ENCODE results near the gene JAM3. TPM values are rescaled to one million over a fixed set of nuclear protein-coding genes. Genes with fewer than 3 reads are reported as not detected.

The JAM3 gene
- total RNA-seq, 1 experiment from 2014 or later: 9.0 TPM

- TF ChIP-seq CTCF (conservative IDR thresholded peaks at IDR 0.05; ENCODE audit: low read depth, low read length) (no peak), EZH2 (IDR thresholded peaks at IDR 0.05; ENCODE audit: borderline replicate concordance, low read depth, low read length, poor library complexity, severe bottlenecking) (no peak)
- Histone ChIP-seq H3K4me1 (ENCODE audit: insufficient read depth, low read length, poor library complexity, severe bottlenecking) (peaks cover 9% of the 10 kb centered on the region), H3K36me3 (ENCODE audit: insufficient read depth, low read length, poor library complexity, severe bottlenecking) (no peaks in the 10 kb centered on the region), H3K4me3 (ENCODE audit: low read depth, low read length, poor library complexity, severe bottlenecking) (no peak overlapping the region), H3K27ac (ENCODE audit: low read depth, low read length, poor library complexity, severe bottlenecking) (no peak overlapping the region), H3K27me3 (replicated peaks; ENCODE audit: insufficient read depth, low read depth, low read length, poor library complexity) (peaks cover 55% of the 10 kb centered on the region), H3K9me3 (ENCODE audit: low read depth, low read length, poor library complexity, severe bottlenecking) (no peaks in the 10 kb centered on the region)
- no peak for DNase-seq (ENCODE audit: low spot score)
- no TSS peak for BruUV-seq (replicated peaks)
- intact Hi-C loops (cut with micrococcal nuclease; ENCODE audit: unreplicated experiment): no loop called here
- ChIA-PET POLR2A (ENCODE audit: low non-redundant PET) (no interaction called here), CTCF (no interaction called here)
Observed at GRCh38 chr11:134066943-134067885, 1.7 kb upstream of the JAM3 start.

GRCh38 chr11:134069426-134070341 lies 812 bp downstream of the JAM3 start:
- no peak for DNase-seq (ENCODE audit: low spot score)
- POLR2A ChIA-PET (ENCODE audit: low non-redundant PET): no interaction called here
- no peak overlapping the region for H3K27ac ChIP-seq (ENCODE audit: low read depth, low read length, poor library complexity, severe bottlenecking)
- no peak for TF ChIP-seq CTCF (conservative IDR thresholded peaks at IDR 0.05; ENCODE audit: low read depth, low read length)
- peaks cover 9% of the 10 kb centered on the region for H3K4me1 ChIP-seq (ENCODE audit: insufficient read depth, low read length, poor library complexity, severe bottlenecking)
- intact Hi-C loops (cut with micrococcal nuclease; ENCODE audit: unreplicated experiment): no loop called here
- H3K9me3 ChIP-seq (ENCODE audit: low read depth, low read length, poor library complexity, severe bottlenecking): no peaks in the 10 kb centered on the region
- no TSS peak for BruUV-seq (replicated peaks)
- CTCF ChIA-PET: no interaction called here
- H3K36me3 ChIP-seq (ENCODE audit: insufficient read depth, low read length, poor library complexity, severe bottlenecking): no peaks in the 10 kb centered on the region
- H3K27me3 ChIP-seq (replicated peaks; ENCODE audit: insufficient read depth, low read depth, low read length, poor library complexity): peaks cover 57% of the 10 kb centered on the region
- H3K4me3 ChIP-seq (ENCODE audit: low read depth, low read length, poor library complexity, severe bottlenecking): peak overlapping the region; percentile 68

GRCh38 chr11:134070342-134070845 lies 1.5 kb downstream of the JAM3 start:
- ChIA-PET POLR2A (ENCODE audit: low non-redundant PET) (no interaction called here), CTCF (no interaction called here)
- Histone ChIP-seq H3K4me1 (ENCODE audit: insufficient read depth, low read length, poor library complexity, severe bottlenecking) (peaks cover 9% of the 10 kb centered on the region), H3K4me3 (ENCODE audit: low read depth, low read length, poor library complexity, severe bottlenecking) (no peak overlapping the region), H3K9me3 (ENCODE audit: low read depth, low read length, poor library complexity, severe bottlenecking) (no peaks in the 10 kb centered on the region), H3K27me3 (replicated peaks; ENCODE audit: insufficient read depth, low read depth, low read length, poor library complexity) (peaks cover 56% of the 10 kb centered on the region), H3K27ac (ENCODE audit: low read depth, low read length, poor library complexity, severe bottlenecking) (no peak overlapping the region), H3K36me3 (ENCODE audit: insufficient read depth, low read length, poor library complexity, severe bottlenecking) (no peaks in the 10 kb centered on the region)
- intact Hi-C loops (cut with micrococcal nuclease; ENCODE audit: unreplicated experiment): no loop called here
- no peak for DNase-seq (ENCODE audit: low spot score)
- TF ChIP-seq EZH2 (IDR thresholded peaks at IDR 0.05; ENCODE audit: borderline replicate concordance, low read depth, low read length, poor library complexity, severe bottlenecking): no peak
- TF ChIP-seq CTCF (conservative IDR thresholded peaks at IDR 0.05; ENCODE audit: low read depth, low read length): no peak
- BruUV-seq (replicated peaks): TSS peak; percentile 39

Measured in A673 (cell line).